ENCODE measurements around the gene KIAA0513.

KIAA0513 gene, protein sequence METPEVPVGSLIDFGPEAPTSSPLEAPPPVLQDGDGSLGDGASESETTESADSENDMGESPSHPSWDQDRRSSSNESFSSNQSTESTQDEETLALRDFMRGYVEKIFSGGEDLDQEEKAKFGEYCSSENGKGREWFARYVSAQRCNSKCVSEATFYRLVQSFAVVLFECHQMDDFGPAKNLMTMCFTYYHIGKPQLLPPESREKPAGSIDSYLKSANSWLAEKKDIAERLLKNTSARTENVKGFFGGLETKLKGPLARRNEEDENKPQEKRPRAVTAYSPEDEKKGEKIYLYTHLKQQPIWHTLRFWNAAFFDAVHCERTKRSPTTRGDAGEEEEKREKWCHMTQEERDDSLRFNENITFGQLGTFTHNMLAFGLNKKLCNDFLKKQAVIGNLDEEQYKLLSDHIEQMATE

DNA sequence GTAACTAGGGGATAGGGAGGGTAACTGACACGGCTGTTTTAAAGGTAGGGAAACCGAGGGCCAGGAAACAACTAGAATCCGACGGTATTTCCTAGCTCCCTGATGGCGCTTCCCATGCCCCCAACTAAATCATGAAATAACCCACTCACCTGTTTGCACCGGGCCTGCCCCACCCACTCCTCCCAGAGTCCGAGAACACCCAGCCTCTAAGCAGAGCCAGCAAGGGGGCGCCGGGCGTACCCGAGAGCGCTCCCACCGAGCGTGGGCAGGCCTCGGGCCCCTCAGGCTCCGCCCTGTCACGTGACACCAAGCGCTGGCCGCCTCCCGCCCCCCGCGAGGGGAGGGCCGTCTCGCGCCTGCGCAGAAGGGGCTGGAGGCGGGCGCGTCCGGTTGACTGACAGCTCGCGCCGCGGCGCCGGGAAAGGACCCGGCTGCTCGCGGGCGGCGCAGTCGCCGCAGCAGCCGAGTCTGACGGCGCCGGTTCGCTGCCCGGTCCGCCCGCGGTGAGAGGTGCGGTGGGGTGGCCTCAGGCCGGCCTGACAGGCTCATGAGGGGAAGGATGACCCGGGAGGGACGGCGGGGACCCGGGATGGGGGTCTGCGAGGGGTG lies at the start of gene KIAA0513:
TSS of gene KIAA0513 (plus strand) at position 447 of the 609 bp plus-strand sequence. CDS start 39,277 bp downstream, outside the sequence.
- peak; percentile 97 for DNase-seq

DNA sequence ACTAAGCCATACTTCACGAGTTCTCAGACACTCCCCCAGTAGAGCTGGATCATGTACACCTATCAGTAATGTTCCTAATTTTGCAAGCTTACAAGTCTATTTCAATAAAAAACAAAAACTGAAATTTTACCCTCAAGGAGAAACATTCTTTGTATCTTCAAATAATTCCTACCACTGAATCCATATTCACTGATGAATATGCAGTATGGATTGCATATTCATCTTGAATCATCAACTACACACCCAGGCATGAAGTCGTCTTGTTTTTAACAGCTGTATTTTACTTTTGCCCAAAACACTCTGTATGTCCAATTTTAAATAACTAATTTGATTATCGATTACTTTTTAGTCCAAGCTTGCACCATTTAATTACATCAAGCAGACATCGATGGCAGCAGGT lies 48.1 kb upstream of the KIAA0513 start:
- no peak for DNase-seq

DNA sequence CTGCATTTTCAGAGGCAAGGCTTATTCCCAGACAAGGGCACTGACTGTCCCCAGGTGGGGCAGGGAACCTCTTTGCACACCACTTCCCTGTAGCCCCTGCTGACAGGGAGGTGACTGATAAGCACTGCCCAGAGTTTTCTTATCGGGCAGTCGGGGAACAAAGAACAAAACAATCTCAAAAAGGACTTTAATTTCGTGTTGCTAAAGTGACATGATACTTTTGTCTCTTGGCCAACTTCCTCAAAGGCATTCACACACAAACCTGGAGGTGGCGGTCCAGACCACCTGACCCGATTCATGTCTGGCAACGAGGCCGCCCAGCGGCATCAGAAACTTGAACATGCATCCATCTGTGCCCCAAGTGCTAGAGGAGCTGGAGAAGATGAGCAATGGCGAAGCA lies 45.2 kb upstream of the KIAA0513 start:
- no peak for DNase-seq

DNA sequence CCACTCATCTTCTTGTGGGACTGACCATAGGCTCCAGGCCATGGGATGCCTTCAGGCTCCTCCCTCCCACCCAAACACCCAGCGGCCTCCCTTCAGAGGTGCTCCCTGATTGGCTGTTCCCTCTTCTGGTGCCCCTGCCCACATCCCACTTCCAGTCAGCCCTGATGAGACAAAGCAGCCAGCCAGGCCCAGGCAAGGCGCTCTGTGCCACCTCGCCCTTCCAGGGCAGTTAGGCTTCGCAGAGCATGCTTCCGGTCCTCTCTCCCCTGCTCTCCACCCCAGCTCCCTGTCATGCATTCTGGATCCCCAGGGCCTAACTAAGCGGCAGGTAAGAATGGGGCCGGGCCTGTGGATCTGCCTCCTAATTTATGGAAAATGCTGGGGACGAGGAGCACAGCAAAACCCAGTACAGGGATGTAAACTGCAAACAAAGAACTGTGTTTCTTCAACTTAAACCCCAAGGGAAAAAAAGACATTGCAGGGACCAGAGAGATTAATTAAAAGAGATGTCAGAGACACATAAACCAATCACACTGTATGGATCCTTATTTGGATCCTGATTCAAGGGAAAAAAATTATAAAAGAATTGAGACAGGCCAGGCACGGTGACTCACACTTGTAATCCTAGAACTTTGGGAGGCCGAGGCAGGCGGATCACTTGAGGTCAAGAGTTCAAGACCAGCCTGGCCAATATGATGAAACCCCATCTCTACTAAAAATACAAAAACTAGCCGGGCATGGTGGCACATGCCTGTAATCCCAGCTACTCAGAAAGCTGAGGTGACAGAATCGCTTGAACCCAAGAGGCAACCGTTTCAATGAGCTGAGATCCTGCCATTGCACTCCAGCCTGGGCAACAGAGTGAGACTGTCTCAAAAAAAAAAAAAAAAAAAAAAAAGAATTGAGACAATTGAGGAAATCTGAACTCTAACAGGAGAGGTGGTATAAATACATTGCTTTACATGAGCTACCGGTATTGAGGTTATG lies 42.2 kb upstream of the KIAA0513 start:
- DNase-seq, result no peak

DNA sequence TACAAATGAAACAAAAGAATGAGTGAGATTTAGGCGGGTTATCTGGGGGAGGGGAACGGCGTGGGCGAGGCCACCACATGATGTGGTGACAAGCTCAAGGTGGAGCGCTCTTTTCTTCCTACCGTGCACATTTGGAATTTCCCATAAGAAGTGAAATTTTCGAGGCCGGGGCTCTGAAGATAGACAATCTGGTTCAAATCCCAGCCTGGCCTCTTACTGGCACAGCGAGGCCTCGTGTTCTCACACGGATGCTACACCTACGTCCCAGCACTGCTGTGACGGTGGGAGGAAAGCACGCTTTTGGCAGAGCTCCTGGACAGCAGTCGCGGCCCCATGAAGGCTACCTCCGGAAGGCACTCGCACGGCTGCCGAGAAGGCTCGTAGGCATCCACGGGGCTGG lies 41.5 kb upstream of the KIAA0513 start:
- no peak for DNase-seq

DNA sequence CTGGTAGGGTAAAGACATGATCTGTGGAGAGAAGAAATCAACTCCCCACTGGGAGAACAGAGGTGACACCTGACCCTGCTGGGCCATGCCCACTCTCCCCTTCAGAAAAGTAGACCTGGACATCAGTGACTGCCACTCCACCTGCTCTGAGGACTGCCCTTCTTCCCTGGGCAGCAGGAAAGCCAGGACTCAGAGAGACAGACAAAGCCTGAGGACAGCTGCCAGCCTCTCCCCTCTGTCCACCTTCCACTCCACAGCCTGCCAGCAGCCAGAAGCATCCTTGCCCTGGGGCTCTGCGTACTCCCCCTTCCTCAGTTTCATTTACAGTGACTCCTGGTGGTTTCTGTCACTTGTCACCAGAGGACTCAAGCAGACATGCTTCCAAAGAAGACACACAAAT lies 40.7 kb upstream of the KIAA0513 start:
- DNase-seq, result no peak

DNA sequence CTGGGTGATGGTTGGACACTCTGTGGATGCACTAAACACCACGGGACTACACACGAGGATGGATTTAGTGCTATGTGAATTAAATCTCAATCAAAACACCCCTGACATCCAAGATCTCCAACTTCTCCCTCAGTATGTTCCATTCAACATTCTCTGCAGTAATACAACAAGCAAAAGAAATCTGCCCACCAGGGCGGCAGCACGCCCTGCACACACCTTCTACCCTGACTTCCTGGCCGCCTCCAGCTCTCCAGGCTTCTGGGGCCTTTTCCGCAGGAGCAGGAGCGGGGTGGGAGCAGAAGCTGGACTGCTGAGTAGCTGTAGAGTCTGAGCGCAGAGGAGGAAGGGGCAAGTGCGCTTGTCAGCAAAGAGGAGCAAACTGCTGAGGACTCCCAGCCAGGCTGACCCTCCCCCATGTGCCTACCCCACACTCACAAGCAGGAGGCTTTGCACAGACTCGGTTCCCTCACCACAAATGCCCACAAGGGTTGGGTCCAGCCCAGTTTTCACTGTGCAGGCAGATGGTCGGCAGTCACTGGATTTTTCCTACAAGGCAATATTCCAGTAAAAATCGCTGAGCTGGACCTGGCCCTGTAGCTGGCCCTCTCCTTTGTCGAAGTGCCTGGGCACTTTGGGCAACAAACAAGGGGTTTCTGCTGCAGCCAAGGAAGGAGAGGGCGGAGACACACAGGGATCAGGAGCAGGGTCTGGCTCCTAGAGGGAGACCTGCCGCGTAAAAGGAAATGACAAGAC lies 39.1 kb upstream of the KIAA0513 start:
- DNase-seq, result no peak

DNA sequence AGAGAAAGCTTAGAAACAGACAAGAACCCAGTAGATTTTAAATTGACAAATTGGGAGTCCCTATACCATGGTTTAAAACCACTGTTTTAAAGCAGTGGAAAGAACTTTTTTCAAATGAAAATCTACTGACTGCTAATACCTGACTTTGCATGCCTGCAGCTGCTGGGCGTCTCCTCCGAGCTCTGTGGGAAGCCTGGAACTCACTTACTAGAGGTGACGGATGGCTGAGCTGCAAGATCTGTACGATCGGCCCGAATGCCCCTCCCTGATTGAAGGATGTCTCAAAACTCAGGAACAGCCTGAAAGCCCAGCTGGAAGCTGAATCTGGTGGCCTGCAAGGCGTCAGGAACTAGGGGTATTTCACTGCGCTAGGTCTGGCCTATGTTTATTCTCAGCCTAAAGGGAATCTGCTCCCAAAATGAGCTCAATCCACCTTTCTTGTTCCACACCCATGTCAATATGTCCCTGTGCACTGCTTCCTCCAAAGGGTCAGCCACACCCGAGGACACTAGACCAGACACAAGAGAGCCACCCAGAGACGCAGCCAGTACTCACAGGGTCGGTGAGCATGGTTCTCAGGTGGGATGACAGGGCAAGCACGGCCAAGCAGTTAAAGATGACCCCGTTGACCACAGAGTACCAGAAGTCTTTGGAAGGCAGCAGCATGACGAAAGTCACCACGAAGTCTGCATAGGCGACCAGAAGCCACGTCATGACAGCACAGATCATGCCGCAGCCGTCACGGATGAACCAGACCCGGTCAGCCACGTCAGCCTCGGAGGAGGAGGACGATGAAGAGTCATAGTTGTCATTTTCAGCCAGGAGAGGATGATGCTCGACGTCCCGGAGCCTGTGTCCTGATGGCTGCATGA lies 37.6 kb upstream of the KIAA0513 start:
- DNase-seq, result no peak

DNA sequence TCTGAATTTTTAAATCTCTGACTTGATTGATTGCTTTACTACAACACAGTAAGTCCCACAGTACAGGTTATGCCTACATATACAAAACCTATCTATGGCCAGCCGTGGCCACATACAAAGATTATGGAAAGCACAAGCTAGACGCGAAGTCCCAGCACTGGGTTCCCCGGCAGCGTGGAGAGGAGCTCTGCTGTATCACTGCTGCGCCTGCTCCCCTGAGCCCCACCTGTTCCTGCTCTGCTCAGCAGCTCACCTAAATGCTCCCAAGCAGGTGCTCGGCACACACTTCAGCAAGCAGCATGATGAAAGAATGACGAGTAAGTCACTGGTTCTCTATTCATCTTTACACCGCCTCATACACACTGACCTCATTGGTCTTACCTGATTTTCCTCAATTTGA lies 36.8 kb upstream of the KIAA0513 start:
- DNase-seq, result no peak

DNA sequence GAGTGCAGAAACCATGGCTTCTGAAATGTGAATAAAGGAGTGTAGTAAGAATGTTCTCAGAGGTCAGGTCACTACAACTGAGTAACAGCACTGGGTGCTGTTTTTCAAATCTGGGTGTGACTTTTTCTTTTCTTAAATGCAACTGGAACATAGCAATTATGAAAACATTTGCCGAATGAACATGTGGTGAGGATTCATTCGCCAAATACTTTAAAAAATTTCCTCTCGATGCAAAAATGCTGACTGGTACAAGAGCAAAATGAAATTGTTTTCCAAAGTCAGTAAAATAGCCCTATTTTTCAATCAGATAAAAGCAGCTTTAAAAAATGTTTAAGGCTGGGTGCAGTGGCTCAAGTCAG lies 34.9 kb upstream of the KIAA0513 start:
- DNase-seq, result no peak

DNA sequence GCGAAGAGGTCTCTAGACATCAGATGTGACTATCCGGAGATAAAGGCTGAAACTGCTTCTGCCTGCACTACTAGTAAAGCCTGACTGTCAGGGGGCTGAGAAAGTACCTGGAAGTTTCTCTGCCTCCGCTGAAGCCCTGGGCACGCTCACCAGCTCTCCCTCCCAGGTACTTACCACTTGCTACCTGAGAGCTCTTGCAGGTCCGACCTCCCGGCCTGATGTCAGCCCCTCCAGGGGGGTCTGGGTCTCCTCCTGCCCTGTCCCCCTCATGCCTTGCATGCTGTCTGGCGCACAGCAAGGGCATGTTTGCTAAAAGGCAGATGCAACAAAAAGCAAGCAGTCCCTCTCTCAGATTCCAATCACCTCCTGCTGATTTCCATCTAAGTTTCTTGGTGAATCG lies 33.7 kb upstream of the KIAA0513 start:
- no peak for DNase-seq

DNA sequence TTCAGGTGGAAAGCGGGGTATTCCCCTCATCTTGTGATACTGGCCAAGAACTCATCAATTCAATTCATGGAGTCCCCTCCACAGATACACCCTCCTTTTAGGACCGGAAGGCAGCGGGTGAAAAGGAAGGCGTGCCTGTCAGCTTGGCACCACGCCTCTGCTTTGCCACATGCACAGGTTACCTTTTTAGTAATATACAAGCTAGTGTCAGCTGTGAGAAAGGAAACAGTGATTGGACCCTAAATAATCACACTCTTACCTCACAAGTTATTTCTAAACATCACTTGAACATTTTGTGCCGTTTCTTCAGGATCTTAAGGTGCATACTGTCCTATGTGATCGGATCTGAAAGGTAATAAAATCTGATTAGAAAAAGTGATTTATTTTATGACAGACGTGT lies 31.9 kb upstream of the KIAA0513 start:
- peak; percentile 48 for DNase-seq

DNA sequence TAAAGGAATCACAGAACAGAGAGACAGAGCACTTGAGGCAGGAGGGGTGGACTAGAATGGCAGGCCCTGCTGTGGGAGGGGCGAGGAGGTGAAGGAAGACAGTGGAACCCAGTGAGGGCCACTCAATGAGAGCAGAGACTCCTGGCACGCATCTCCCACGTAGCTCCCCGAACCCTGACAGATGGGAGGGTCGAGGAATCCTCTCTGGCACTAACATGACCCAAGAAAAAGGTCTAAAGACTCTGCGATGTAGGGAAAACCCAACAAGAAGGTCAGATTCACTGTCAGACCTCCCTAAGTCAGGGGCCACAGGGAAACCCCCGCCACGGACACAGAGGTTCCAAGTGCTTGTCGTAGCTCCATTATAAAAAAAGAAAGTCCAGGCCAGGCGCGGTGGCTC lies 31.2 kb upstream of the KIAA0513 start:
- DNase-seq, result no peak

DNA sequence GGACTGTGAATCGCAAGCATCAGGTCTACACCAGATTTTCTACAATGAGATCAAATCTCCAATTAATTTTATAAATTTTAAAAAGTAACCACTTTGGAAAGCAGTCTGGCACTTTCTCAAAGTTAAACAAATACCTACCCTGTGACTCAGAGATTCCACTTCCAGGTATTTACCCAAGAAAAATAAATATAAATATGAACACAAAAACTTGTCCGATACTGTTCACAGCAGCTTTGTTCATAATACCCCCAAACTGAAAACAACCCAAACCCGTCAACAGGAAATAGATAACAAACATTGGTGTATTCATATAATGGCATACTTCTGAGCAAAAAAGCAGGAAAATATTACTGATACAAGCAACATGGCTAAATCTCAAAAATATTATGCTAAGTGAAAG lies 28.4 kb upstream of the KIAA0513 start:
- no peak for DNase-seq

DNA sequence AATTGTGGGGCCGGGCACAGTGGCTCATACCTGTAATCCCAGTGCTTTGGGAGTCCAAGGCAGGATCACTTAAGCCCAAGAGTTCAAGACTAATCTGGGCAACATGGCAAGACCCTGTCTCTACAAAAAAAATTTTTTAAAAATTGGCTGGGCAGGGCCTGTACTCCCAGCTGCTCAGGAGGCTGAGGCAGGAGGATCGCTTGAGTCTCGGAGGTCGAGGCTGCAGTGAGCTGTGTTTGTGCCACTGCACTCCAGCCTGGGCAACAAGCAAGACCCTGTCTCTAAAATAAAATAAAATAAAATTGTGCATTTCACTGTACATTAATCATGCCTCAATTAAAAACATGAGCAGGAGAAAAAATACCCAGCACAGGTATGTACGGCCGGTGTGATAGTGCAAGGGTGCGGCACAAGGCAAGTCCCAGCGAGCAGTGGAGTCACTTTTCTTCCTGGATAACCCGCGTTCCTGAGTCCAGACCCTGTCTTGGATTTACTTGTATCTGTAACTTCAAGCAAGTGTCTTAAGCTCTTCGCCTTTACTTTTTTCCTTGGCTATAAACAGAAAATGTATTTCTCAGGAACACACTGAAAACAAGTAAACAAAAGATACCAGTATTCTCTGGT lies 27.6 kb upstream of the KIAA0513 start:
- DNase-seq, result no peak

DNA sequence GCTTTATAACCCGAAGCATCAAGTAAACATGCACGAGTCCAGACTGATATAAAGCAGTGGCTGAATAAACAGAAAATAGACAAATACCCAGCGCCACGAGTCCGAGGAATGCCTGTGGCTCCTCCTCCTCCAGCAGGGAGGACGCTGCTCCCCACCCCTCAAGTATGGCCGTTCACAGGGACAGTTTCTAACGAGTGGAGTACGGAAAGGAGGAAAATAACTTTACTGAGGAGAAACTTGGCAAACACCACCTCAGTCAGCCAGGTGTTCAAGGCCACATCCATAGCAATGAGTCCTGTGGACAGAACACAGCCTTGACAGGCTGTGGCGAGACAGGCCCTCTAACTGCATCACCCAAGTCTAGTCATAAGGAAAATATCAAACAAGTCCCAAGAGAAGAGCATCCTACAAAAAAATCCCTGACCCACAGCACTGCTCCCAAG lies 25.5 kb upstream of the KIAA0513 start:
- no peak for DNase-seq

DNA sequence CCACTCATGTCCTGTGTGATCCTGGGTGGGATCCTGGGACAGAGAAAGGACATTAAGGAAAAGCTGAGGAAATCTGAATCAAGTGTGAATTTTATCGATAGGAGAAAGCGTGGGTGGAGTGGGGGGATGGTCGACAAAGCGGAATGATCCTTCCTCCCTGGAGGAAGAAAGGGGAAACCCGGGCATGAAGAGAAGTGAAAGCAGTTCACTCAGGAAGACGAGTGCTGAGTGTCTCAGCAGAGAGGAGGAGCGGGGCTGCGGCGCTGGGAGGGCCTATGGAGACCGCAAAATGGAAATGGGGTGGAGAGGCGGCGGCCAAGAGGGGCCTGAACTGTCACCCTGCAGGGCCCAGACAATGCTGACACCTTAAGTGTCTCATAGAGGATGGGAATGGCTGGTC lies 25.0 kb upstream of the KIAA0513 start:
- no peak for DNase-seq

DNA sequence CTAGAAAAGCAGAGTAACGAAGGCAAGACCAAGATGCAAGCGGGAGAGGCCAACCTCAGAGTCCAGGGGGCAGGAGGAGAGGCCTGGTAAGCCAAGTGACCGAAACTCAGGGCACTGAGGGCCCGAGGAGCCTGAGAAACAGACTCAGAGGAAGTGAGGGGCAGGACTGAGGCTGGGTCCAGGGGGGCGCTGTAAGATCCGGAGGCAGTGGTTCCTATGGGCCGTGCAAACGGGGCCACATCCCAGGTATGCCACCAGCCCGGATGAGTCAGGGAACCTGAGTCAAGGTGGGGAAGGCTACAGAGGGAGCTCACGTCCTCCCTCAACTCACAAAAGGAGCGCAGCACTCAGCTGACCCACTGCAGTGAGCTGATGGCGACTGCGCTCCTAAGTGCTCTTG lies 24.5 kb upstream of the KIAA0513 start:
- DNase-seq, result no peak

DNA sequence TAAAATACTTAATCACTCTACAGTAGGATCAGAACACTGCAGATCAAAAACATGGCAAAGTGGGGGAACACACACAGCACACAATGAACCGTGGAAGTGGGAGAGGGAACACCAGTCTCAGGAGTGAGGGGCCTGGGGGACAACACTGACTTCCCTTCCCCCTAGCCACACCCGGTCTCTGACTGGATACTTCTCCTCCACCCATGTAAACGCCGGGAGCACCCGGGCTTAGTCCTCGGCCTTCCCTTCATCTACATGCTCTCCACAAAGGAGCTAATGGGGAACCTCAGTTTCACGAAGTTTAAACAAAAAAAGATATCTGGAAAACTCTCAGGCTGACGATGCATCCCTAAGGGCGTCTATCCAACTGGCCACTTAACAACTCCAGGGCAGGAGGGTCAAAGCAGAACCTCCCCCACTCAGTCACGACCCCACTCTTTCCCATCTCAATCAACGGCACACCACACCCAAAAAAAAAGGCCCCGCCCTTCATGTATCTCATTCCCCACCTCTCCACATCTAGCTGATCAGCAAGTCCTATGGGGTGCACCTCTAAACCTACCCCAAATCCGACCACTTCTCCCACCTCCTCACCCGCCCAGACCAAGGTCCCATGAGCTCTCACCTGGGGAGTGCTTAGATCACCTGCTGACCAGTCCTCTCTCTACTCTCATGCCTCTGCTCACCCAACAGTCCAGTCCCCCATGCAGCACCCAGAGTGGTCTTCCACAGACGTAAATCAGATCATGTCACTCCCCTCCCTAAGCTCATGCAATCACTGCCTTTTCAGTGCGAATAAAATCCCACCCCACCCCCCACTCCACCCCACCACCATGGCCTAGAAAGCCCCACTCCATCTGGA lies 23.6 kb upstream of the KIAA0513 start:
- no peak for DNase-seq

DNA sequence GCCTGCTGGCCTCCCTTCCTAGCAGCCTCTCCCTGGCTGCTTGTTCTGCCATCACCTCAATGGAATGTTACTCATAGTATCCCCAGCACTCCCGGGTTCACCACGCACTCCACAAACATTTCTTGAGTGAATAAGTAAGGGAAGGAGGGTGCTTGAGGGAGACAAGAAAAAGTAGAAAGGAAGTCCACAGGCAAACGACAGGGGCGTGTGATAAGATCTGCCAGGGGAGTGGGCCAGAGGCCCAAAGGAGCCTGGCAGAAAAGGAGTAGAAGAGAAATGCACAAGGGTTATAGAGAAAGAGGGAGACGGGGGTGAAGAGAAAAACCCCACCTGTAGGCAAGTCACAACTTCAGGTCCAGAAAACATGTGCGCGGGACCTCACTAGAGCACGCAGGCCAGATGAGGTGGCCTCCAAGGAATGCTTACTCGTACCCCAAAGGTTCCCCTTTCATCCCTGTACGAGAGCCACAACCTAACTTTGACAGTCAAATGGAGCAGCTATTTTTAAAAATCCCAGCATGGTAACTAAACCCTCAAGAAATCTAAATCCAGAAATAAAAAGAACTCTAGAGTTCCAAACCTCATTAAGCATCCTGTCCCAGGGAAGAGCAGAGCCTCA lies 22.9 kb upstream of the KIAA0513 start:
- no peak for DNase-seq
